Measurements from ENCODE around the gene PRDX1. TPM values are rescaled to one million over a fixed set of nuclear protein-coding genes. Genes with fewer than 3 reads are reported as not detected.

PRDX1 gene
- total and polyA plus RNA-seq, 2 of the 13 experiments (the other 11 are each of a cell fraction or from before 2014, with no cell fraction given): 761 to 1,898 TPM

DNA sequence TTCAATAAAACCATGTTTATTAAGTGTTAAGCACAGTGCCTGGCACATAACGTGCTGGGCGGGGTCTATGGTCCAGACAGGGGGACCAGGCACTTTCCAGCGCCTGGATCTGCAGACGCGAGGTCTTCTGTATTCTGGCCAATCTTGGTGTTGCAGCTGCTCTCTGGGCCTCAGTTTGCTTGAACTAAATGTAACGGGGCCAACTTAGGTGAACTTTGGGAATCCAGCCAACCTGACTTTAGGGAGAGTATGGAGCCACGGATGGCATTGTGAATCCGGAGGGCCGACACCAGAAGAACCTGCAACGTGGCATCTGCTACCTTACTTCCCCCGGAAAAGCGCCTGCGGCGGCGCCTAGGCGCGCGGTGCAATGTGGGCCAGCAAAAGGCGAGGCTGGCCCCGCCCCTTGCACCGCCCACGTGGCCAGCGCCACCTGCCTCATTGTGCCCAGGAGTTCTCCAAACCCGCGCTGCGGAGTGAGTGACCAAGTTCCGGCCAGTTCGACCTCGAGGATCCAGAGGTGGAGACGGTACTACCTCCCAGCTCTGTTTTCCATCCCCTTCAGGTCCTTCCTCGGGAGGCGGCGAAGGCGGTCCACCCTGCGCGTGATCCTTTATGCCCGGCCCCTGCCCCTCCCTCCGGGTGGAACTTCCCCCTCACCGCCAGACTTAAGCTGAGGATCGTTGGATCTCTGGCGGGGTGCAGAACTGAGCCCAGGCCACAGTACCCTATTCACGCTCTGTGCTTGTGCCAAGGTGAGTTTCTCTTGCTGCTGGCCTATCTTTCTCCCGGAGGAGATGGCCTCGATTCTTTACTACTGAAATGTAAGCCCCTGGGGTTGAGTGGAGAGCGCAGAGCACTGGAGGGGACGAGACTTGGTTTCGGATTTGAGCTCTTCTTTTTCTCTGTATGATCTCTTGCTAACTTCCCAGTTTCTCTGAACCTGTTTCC is 29.0 kb upstream of the PRDX1 start, which contains the start of gene AKR1A1 (continued):
- TF ChIP-seq, protein P1, sequence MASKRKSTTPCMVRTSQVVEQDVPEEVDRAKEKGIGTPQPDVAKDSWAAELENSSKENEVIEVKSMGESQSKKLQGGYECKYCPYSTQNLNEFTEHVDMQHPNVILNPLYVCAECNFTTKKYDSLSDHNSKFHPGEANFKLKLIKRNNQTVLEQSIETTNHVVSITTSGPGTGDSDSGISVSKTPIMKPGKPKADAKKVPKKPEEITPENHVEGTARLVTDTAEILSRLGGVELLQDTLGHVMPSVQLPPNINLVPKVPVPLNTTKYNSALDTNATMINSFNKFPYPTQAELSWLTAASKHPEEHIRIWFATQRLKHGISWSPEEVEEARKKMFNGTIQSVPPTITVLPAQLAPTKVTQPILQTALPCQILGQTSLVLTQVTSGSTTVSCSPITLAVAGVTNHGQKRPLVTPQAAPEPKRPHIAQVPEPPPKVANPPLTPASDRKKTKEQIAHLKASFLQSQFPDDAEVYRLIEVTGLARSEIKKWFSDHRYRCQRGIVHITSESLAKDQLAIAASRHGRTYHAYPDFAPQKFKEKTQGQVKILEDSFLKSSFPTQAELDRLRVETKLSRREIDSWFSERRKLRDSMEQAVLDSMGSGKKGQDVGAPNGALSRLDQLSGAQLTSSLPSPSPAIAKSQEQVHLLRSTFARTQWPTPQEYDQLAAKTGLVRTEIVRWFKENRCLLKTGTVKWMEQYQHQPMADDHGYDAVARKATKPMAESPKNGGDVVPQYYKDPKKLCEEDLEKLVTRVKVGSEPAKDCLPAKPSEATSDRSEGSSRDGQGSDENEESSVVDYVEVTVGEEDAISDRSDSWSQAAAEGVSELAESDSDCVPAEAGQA (IDR thresholded peaks at IDR 0.05; ENCODE audit: low read depth): peak; percentile 57; the same call in 1 of the 2 replicates
- TF ChIP-seq, protein P1 (CRISPR knock-in tag; IDR thresholded peaks at IDR 0.05; ENCODE audit: borderline replicate concordance): peak; percentile 89; the same call in 1 of the 2 replicates
- TF ChIP-seq HNF4G (IDR thresholded peaks at IDR 0.05; ENCODE audit: borderline replicate concordance, low read depth, low read length) (no peak), HNF4G (CRISPR knock-in tag; IDR thresholded peaks at IDR 0.05; ENCODE audit: borderline replicate concordance, low read depth) (0 out of 2 replicates have a peak, but pooled peaks have one; percentile 58), ZNF224 (CRISPR knock-in tag; IDR thresholded peaks at IDR 0.05) (peak; percentile 88; the same call in 1 of the 2 replicates), ZNF354B (CRISPR knock-in tag; IDR thresholded peaks at IDR 0.05) (peak; percentile 55; the same call in 1 of the 2 replicates), RELA (CRISPR knock-in tag; IDR thresholded peaks at IDR 0.05) (no peak), SNAI1 (CRISPR knock-in tag; IDR thresholded peaks at IDR 0.05; ENCODE audit: borderline replicate concordance) (0 out of 2 replicates have a peak, but pooled peaks have one; percentile 29), ZBTB21 (CRISPR knock-in tag; IDR thresholded peaks at IDR 0.05) (peak; percentile 14; the same call in 1 of the 2 replicates), YY1 (IDR thresholded peaks at IDR 0.05; ENCODE audit: insufficient read depth, insufficient replicate concordance, low read depth, low read length) (peak; percentile 77), DMAP1 (CRISPR knock-in tag; IDR thresholded peaks at IDR 0.05) (peak; percentile 98), PHF20 (CRISPR knock-in tag; IDR thresholded peaks at IDR 0.05) (peak; percentile 85), KDM5A (IDR thresholded peaks at IDR 0.05; ENCODE audit: borderline replicate concordance, low read length) (peak; percentile 31; the same call in 1 of the 2 replicates), CREB1 (IDR thresholded peaks at IDR 0.05) (0 out of 2 replicates have a peak, but pooled peaks have one; percentile 5), CREB1 (CRISPR knock-in tag; IDR thresholded peaks at IDR 0.05) (peak; percentile 65), MIXL1 (CRISPR knock-in tag; IDR thresholded peaks at IDR 0.05) (peak; percentile 65), PCBP1 (IDR thresholded peaks at IDR 0.05; ENCODE audit: borderline replicate concordance, low read depth, low read length) (no peak; the same call in 1 of the 2 replicates), THYN1 (CRISPR knock-in tag; IDR thresholded peaks at IDR 0.05; ENCODE audit: borderline replicate concordance, low read depth) (peak; percentile 89; the same call in 1 of the 2 replicates), ATRX (CRISPR knock-in tag; IDR thresholded peaks at IDR 0.05; ENCODE audit: borderline replicate concordance) (no peak)
- TF ChIP-seq, protein P2, sequence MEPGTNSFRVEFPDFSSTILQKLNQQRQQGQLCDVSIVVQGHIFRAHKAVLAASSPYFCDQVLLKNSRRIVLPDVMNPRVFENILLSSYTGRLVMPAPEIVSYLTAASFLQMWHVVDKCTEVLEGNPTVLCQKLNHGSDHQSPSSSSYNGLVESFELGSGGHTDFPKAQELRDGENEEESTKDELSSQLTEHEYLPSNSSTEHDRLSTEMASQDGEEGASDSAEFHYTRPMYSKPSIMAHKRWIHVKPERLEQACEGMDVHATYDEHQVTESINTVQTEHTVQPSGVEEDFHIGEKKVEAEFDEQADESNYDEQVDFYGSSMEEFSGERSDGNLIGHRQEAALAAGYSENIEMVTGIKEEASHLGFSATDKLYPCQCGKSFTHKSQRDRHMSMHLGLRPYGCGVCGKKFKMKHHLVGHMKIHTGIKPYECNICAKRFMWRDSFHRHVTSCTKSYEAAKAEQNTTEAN (CRISPR knock-in tag; conservative IDR thresholded peaks at IDR 0.05): peak; percentile 94
- TF ChIP-seq, protein P3, sequence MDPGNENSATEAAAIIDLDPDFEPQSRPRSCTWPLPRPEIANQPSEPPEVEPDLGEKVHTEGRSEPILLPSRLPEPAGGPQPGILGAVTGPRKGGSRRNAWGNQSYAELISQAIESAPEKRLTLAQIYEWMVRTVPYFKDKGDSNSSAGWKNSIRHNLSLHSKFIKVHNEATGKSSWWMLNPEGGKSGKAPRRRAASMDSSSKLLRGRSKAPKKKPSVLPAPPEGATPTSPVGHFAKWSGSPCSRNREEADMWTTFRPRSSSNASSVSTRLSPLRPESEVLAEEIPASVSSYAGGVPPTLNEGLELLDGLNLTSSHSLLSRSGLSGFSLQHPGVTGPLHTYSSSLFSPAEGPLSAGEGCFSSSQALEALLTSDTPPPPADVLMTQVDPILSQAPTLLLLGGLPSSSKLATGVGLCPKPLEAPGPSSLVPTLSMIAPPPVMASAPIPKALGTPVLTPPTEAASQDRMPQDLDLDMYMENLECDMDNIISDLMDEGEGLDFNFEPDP (CRISPR knock-in tag; conservative IDR thresholded peaks at IDR 0.05): peak; percentile 88; the same call in 1 of the 2 replicates

All from HepG2 (cell line).